Mesenchymal stem cell (in vitro differentiated cells and primary cell): ENCODE data around the gene DYNLT5.
A peak's percentile ranks its signal among the peaks of the same experiment; 100 is the strongest.

ENCODE experiments used
- DNase-seq: peaks from one replicate; pipeline ENCODE4 v3.0.0-alpha.2; 2013
- H2AFZ ChIP-seq: one replicate; pipeline ENCODE4 v1.6.1; 2013; ENCODE audit warnings: low read depth, mild to moderate bottlenecking, control low read depth, inconsistent platforms, low read length, moderate library complexity
- H2AK5ac ChIP-seq: 2 replicates; pipeline ENCODE4 v1.6.1; 2013; ENCODE audit warnings: low read length, moderate library complexity, mild to moderate bottlenecking, inconsistent platforms; ENCODE audit not compliant: severe bottlenecking
- H2BK120ac ChIP-seq: one replicate; pipeline ENCODE4 v1.6.1; 2013; ENCODE audit warnings: low read depth, mild to moderate bottlenecking, inconsistent platforms, low read length, moderate library complexity
- H2BK12ac ChIP-seq, 2 experiments: one replicate each; pipeline ENCODE4 v1.6.1; 2013; ENCODE audit warnings: inconsistent platforms in 2 of 2, low read length in 2 of 2, mild to moderate bottlenecking in 2 of 2, moderate library complexity in 2 of 2, control low read depth in 1 of 2
- H2BK15ac ChIP-seq: one replicate; pipeline ENCODE4 v1.6.1; 2013; ENCODE audit warnings: mild to moderate bottlenecking, low read depth, inconsistent platforms; ENCODE audit not compliant: poor library complexity, severe bottlenecking
- H2BK5ac ChIP-seq: 2 replicates; pipeline ENCODE4 v1.6.1; 2013; ENCODE audit warnings: low read depth, mild to moderate bottlenecking, low read length, control low read depth, inconsistent platforms; ENCODE audit not compliant: poor library complexity, severe bottlenecking
- H3K14ac ChIP-seq, 2 experiments: one replicate each; pipeline ENCODE4 v1.6.1; 2013; ENCODE audit warnings: inconsistent platforms in 2 of 2, low read length in 2 of 2, control low read depth in 1 of 2, mild to moderate bottlenecking in 1 of 2, moderate library complexity in 1 of 2
- H3K18ac ChIP-seq, 2 experiments: one replicate each; pipeline ENCODE4 v1.6.1; 2013; ENCODE audit warnings: inconsistent platforms in 2 of 2, low read length in 2 of 2, control low read depth in 1 of 2, low read depth in 1 of 2, mild to moderate bottlenecking in 1 of 2
- H3K23ac ChIP-seq, 2 experiments: one replicate each; pipeline ENCODE4 v1.6.1; 2013; ENCODE audit warnings: inconsistent platforms in 2 of 2, low read length in 2 of 2, mild to moderate bottlenecking in 2 of 2, moderate library complexity in 2 of 2, control low read depth in 1 of 2
- H3K27ac ChIP-seq: 2 replicates; pipeline ENCODE4 v1.5.1; 2013; ENCODE audit warnings: mild to moderate bottlenecking, moderate library complexity, low read length, control low read depth, inconsistent platforms; ENCODE audit not compliant: poor library complexity, severe bottlenecking
- H3K27me3 ChIP-seq, 2 experiments: 2 replicates each; pipeline versions ENCODE4 v1.6.1 to v1.7.0; 2013; ENCODE audit warnings: low read length in 2 of 2, mild to moderate bottlenecking in 2 of 2, moderate library complexity in 2 of 2, control low read depth in 1 of 2, inconsistent platforms in 1 of 2; ENCODE audit not compliant: control insufficient read depth in 1 of 2, insufficient read depth in 1 of 2
- H3K36me3 ChIP-seq, 2 experiments: 2 replicates each; pipeline versions ENCODE4 v1.6.1 to v1.7.0; 2013; ENCODE audit warnings: low read length in 2 of 2, control low read depth in 1 of 2, inconsistent platforms in 1 of 2, low read depth in 1 of 2, mild to moderate bottlenecking in 1 of 2; ENCODE audit not compliant: insufficient read depth in 2 of 2, control insufficient read depth in 1 of 2
- H3K4ac ChIP-seq, 2 experiments: one replicate each; pipeline ENCODE4 v1.6.1; 2013; ENCODE audit warnings: inconsistent platforms in 2 of 2, low read length in 2 of 2, mild to moderate bottlenecking in 2 of 2, moderate library complexity in 2 of 2, control low read depth in 1 of 2, low read depth in 1 of 2
- H3K4me1 ChIP-seq: 2 replicates; pipeline ENCODE4 v1.6.1; 2013; ENCODE audit warnings: low read depth, low read length, control low read depth; ENCODE audit not compliant: control insufficient read depth, insufficient read depth
- H3K4me2 ChIP-seq: 2 replicates; pipeline ENCODE4 v1.6.1; 2013; ENCODE audit warnings: low read length, mild to moderate bottlenecking, inconsistent platforms; ENCODE audit not compliant: poor library complexity, severe bottlenecking
- H3K4me3 ChIP-seq, 2 experiments: 2 replicates each; pipeline versions ENCODE4 v1.5.1 to v1.7.0; 2013; ENCODE audit warnings: low read length in 2 of 2, mild to moderate bottlenecking in 2 of 2, control low read depth in 1 of 2, low read depth in 1 of 2; ENCODE audit not compliant: insufficient read depth in 1 of 2
- H3K79me1 ChIP-seq: replicated peaks from 2 replicates; pipeline ENCODE4 v1.6.1; 2013; ENCODE audit warnings: mild to moderate bottlenecking, control low read depth, low read length, inconsistent platforms; ENCODE audit not compliant: poor library complexity, severe bottlenecking
- H3K9ac ChIP-seq: 2 replicates; pipeline ENCODE4 v1.7.0; 2013; ENCODE audit warnings: mild to moderate bottlenecking, low read length, moderate library complexity
- H3K9me3 ChIP-seq: 2 replicates; pipeline ENCODE4 v1.7.0; 2013; ENCODE audit warnings: mild to moderate bottlenecking, low read length; ENCODE audit not compliant: control insufficient read depth
- H4K8ac ChIP-seq: one replicate; pipeline ENCODE4 v1.6.1; 2013; ENCODE audit warnings: inconsistent platforms, mild to moderate bottlenecking, low read length, moderate library complexity
- H4K91ac ChIP-seq: one replicate; pipeline ENCODE4 v1.6.1; 2013; ENCODE audit warnings: mild to moderate bottlenecking, low read length, inconsistent platforms
- WGBS: methylation state at CpG from one replicate; pipeline ENCODE4 v1.1.7; 2013; ENCODE audit warnings: mixed read lengths; 5-methylcytosine and 5-hydroxymethylcytosine counted together

The DYNLT5 gene

GRCh38 chr1:66750577-66750976 lies 1.7 kb upstream of the DYNLT5 start:
- Histone ChIP-seq H4K8ac (no peak overlapping the region), H3K4me1 (peaks cover 12% of the 10 kb centered on the region), H2BK15ac (no peak overlapping the region), H3K14ac (no peak overlapping the region), H3K4ac (no peak overlapping the region), H3K4me3 (no peak overlapping the region), H3K27ac (no peak overlapping the region), H2AFZ (no peak overlapping the region), H3K36me3 (no peaks in the 10 kb centered on the region), H3K9me3 (no peaks in the 10 kb centered on the region), H2AK5ac (no peak overlapping the region), H3K4me2 (no peak overlapping the region), H3K18ac (peak overlapping the region in 1 of 2 experiments; percentile 66), H2BK12ac (no peak overlapping the region), H3K23ac (no peak overlapping the region), H3K27me3 (no peaks in the 10 kb centered on the region), H2BK120ac (no peak overlapping the region), H2BK5ac (no peak overlapping the region), H4K91ac (no peak overlapping the region), H3K79me1 (no peaks in the 10 kb centered on the region), H3K9ac (no peak overlapping the region)
- peak; percentile 11 for DNase-seq
- 88% methylated on average over 3 of the region's 3 CpGs for WGBS

- H3K14ac ChIP-seq: no peak overlapping the region
- no peak overlapping the region for H3K9ac ChIP-seq
- H2AK5ac ChIP-seq: no peak overlapping the region
- no peak overlapping the region for H3K23ac ChIP-seq
- H3K27me3 ChIP-seq: no peaks in the 10 kb centered on the region
- no peak overlapping the region for H3K4me3 ChIP-seq
- H3K4me2 ChIP-seq: no peak overlapping the region
- WGBS: 92% methylated on average over 2 of the region's 4 CpGs
- H2AFZ ChIP-seq: no peak overlapping the region
- H2BK15ac ChIP-seq: no peak overlapping the region
- H4K91ac ChIP-seq: no peak overlapping the region
- H3K4me1 ChIP-seq: peaks cover 12% of the 10 kb centered on the region
- no peak overlapping the region for H3K27ac ChIP-seq
- H3K9me3 ChIP-seq: no peaks in the 10 kb centered on the region
- no peak overlapping the region for H2BK12ac ChIP-seq
- no peaks in the 10 kb centered on the region for H3K79me1 ChIP-seq
- no peak overlapping the region for H2BK5ac ChIP-seq
- H3K18ac ChIP-seq: no peak overlapping the region
- no peaks in the 10 kb centered on the region for H3K36me3 ChIP-seq
- no peak for DNase-seq
- no peak overlapping the region for H4K8ac ChIP-seq
- no peak overlapping the region for H3K4ac ChIP-seq
- no peak overlapping the region for H2BK120ac ChIP-seq
These were observed 1.1 kb upstream of the DYNLT5 start for GRCh38 chr1:66751160-66751559.

GRCh38 chr1:66752671-66753371 lies 562 bp downstream of the DYNLT5 start:
- Histone ChIP-seq H3K9ac (peak overlapping the region; percentile 81), H3K27me3 (no peaks in the 10 kb centered on the region), H4K8ac (peak overlapping the region; percentile 78), H3K36me3 (no peaks in the 10 kb centered on the region), H3K4ac (peak overlapping the region; percentile 13 to 43), H3K9me3 (no peaks in the 10 kb centered on the region), H2BK120ac (peak overlapping the region; percentile 73), H2BK12ac (peak overlapping the region in 1 of 2 experiments; percentile 74), H4K91ac (peak overlapping the region; percentile 67), H2BK5ac (no peak overlapping the region), H3K23ac (peak overlapping the region in 1 of 2 experiments; percentile 94), H3K18ac (peak overlapping the region in 1 of 2 experiments; percentile 55), H3K79me1 (no peaks in the 10 kb centered on the region), H3K4me1 (peaks cover 12% of the 10 kb centered on the region), H2AFZ (peak overlapping the region; percentile 67), H3K4me2 (peak overlapping the region; percentile 99), H3K4me3 (peak overlapping the region; percentile 51 to 75), H2BK15ac (no peak overlapping the region), H2AK5ac (no peak overlapping the region), H3K14ac (peak overlapping the region in 1 of 2 experiments; percentile 98), H3K27ac (no peak overlapping the region)
- DNase-seq: no peak
- 51% methylated on average over 17 of the region's 18 CpGs for WGBS

- no peaks in the 10 kb centered on the region for H3K27me3 ChIP-seq
- DNase-seq: no peak
- no peak overlapping the region for H2BK12ac ChIP-seq
- no peak overlapping the region for H3K9ac ChIP-seq
- no peak overlapping the region for H3K27ac ChIP-seq
- peaks cover 3% of the 10 kb centered on the region for H3K4me1 ChIP-seq
- H3K36me3 ChIP-seq: no peaks in the 10 kb centered on the region
- H2BK15ac ChIP-seq: no peak overlapping the region
- H3K79me1 ChIP-seq: no peaks in the 10 kb centered on the region
- no peaks in the 10 kb centered on the region for H3K9me3 ChIP-seq
- no peak overlapping the region for H2BK5ac ChIP-seq
- H3K4me3 ChIP-seq: no peak overlapping the region
- H3K18ac ChIP-seq: no peak overlapping the region
- no peak overlapping the region for H2AK5ac ChIP-seq
- WGBS: 96% methylated on average over 5 of the region's 6 CpGs
- no peak overlapping the region for H3K23ac ChIP-seq
- H4K8ac ChIP-seq: no peak overlapping the region
- no peak overlapping the region for H3K14ac ChIP-seq
- no peak overlapping the region for H2AFZ ChIP-seq
- H2BK120ac ChIP-seq: no peak overlapping the region
- H3K4ac ChIP-seq: no peak overlapping the region
- H4K91ac ChIP-seq: no peak overlapping the region
- no peak overlapping the region for H3K4me2 ChIP-seq
These were observed 5.5 kb downstream of the DYNLT5 start for GRCh38 chr1:66757722-66758240.
